ENCODE measurements around the gene GPC3. TPM values are rescaled to one million over a fixed set of nuclear protein-coding genes. Genes with fewer than 3 reads are reported as not detected.

GPC3 gene
- total and polyA plus RNA-seq, 8 donors: 0.46 to 137 (median 4.4) TPM

GRCh38 chrX:133670383-133670782 lies 315.0 kb downstream of the GPC3 start:
- Histone ChIP-seq H3K9me3 (no peaks in the 10 kb centered on the region), H3K36me3 (no peaks in the 10 kb centered on the region), H3K4me3 (no peak overlapping the region), H3K27ac (no peak overlapping the region), H3K4me1 (peaks cover 0 to 5% (median 0%) of the 10 kb centered on the region in 4 donors), H3K27me3 (no peaks in the 10 kb centered on the region)
- intact Hi-C loops (cut with DNase I; ENCODE audit: low total_unique reads): no loop called here
- TF ChIP-seq EP300 (IDR thresholded peaks at IDR 0.05): no peak
- peak in 5 of 7 experiments; percentile 47 to 66 (median 57) for TF ChIP-seq CTCF (IDR thresholded peaks at IDR 0.05)
- TF ChIP-seq POLR2A (IDR thresholded peaks at IDR 0.05): no peak
- no peak for TF ChIP-seq POLR2AphosphoS5 (IDR thresholded peaks at IDR 0.05)
- 0 to 8% (median 2%) methylated on average over 4 of the region's 4 CpGs for WGBS, 5 donors
- peak in 1 of 2 donors; percentile 74 for DNase-seq

- TF ChIP-seq EP300 (IDR thresholded peaks at IDR 0.05): no peak
- TF ChIP-seq POLR2A (IDR thresholded peaks at IDR 0.05): no peak
- no peak for TF ChIP-seq CTCF (IDR thresholded peaks at IDR 0.05)
- no peak for TF ChIP-seq POLR2AphosphoS5 (IDR thresholded peaks at IDR 0.05)
- Histone ChIP-seq H3K36me3 (no peaks in the 10 kb centered on the region), H3K9me3 (no peaks in the 10 kb centered on the region), H3K27me3 (no peaks in the 10 kb centered on the region), H3K4me1 (peaks cover 0 to 5% (median 0%) of the 10 kb centered on the region in 4 donors), H3K27ac (no peak overlapping the region), H3K4me3 (no peak overlapping the region)
- no peak for DNase-seq
- 77 to 96% (median 93%) methylated on average over 5 of the region's 5 CpGs for WGBS, 5 donors
- intact Hi-C loops (cut with DNase I; ENCODE audit: low total_unique reads): no loop called here
Measured at GRCh38 chrX:133669214-133669613, 316.2 kb downstream of the GPC3 start.

- Histone ChIP-seq H3K9me3 (no peaks in the 10 kb centered on the region), H3K4me1 (peaks cover 0 to 3% (median 0%) of the 10 kb centered on the region in 4 donors), H3K27ac (no peak overlapping the region), H3K27me3 (no peaks in the 10 kb centered on the region), H3K4me3 (no peak overlapping the region), H3K36me3 (no peaks in the 10 kb centered on the region)
- no peak for DNase-seq
- 63 to 82% (median 78%) methylated on average over 3 of the region's 3 CpGs for WGBS, 5 donors
- no peak for TF ChIP-seq POLR2A (IDR thresholded peaks at IDR 0.05)
- TF ChIP-seq CTCF (IDR thresholded peaks at IDR 0.05): no peak
- no peak for TF ChIP-seq EP300 (IDR thresholded peaks at IDR 0.05)
- no peak for TF ChIP-seq POLR2AphosphoS5 (IDR thresholded peaks at IDR 0.05)
- intact Hi-C loops (cut with DNase I; ENCODE audit: low total_unique reads): no loop called here
Measured at GRCh38 chrX:133668225-133668931, 317.0 kb downstream of the GPC3 start.

GRCh38 chrX:133666256-133666655 lies 319.1 kb downstream of the GPC3 start:
- Histone ChIP-seq H3K36me3 (no peaks in the 10 kb centered on the region), H3K9me3 (no peaks in the 10 kb centered on the region), H3K27ac (no peak overlapping the region), H3K4me1 (no peaks in the 10 kb centered on the region), H3K27me3 (no peaks in the 10 kb centered on the region), H3K4me3 (no peak overlapping the region)
- TF ChIP-seq POLR2AphosphoS5 (IDR thresholded peaks at IDR 0.05): no peak
- TF ChIP-seq POLR2A (IDR thresholded peaks at IDR 0.05): no peak
- no peak for TF ChIP-seq EP300 (IDR thresholded peaks at IDR 0.05)
- TF ChIP-seq CTCF (IDR thresholded peaks at IDR 0.05): no peak
- intact Hi-C loops (cut with DNase I; ENCODE audit: low total_unique reads): no loop called here
- DNase-seq: no peak

Measured in stomach (tissue), 9 donors.